Measurements from ENCODE around the gene MOSMO.

Gene MOSMO

GRCh38 chr16:21985524-21985923 is 22.4 kb upstream of the MOSMO start:
- Histone ChIP-seq H3K4me2 (no peak overlapping the region), H3K4me3 (no peak overlapping the region), H4K20me1 (peaks cover 9% of the 10 kb centered on the region; the same call in 1 of the 2 replicates), H3K9me3 (no peaks in the 10 kb centered on the region), H3K4me1 (peaks cover 8% of the 10 kb centered on the region; the same call in 1 of the 2 replicates), H3K9ac (no peak overlapping the region), H3K27ac (no peak overlapping the region), H3K36me3 (peaks cover 63% of the 10 kb centered on the region), H3K27me3 (no peaks in the 10 kb centered on the region)
- TF ChIP-seq Cebpa-rat (IDR thresholded peaks at IDR 0.05), result no peak

- TF ChIP-seq Cebpa-rat (IDR thresholded peaks at IDR 0.05), result no peak
- Histone ChIP-seq H4K20me1 (peaks cover 9% of the 10 kb centered on the region; the same call in 1 of the 2 replicates), H3K36me3 (peaks cover 51% of the 10 kb centered on the region), H3K9me3 (no peaks in the 10 kb centered on the region), H3K9ac (no peak overlapping the region), H3K27me3 (no peaks in the 10 kb centered on the region), H3K27ac (no peak overlapping the region), H3K4me1 (peaks cover 8% of the 10 kb centered on the region; the same call in 1 of the 2 replicates), H3K4me3 (no peak overlapping the region), H3K4me2 (no peak overlapping the region)
Observed at GRCh38 chr16:21986692-21987246, 21.1 kb upstream of the MOSMO start.

- peaks cover 44% of the 10 kb centered on the region for H3K36me3 ChIP-seq
- no peak overlapping the region for H3K4me2 ChIP-seq
- H3K27ac ChIP-seq, result no peak overlapping the region
- TF ChIP-seq Cebpa-rat (IDR thresholded peaks at IDR 0.05), result no peak
- H3K9me3 ChIP-seq, result no peaks in the 10 kb centered on the region
- H4K20me1 ChIP-seq, result peaks cover 9% of the 10 kb centered on the region; the same call in 1 of the 2 replicates
- H3K27me3 ChIP-seq, result no peaks in the 10 kb centered on the region
- no peak overlapping the region for H3K4me3 ChIP-seq
- H3K4me1 ChIP-seq, result peaks cover 8% of the 10 kb centered on the region; the same call in 1 of the 2 replicates
- H3K9ac ChIP-seq, result no peak overlapping the region
Observed at GRCh38 chr16:21987498-21987897, 20.4 kb upstream of the MOSMO start.

GRCh38 chr16:21989133-21989532 is 18.8 kb upstream of the MOSMO start:
- no peak for TF ChIP-seq Cebpa-rat (IDR thresholded peaks at IDR 0.05)
- no peak overlapping the region for H3K4me2 ChIP-seq
- no peaks in the 10 kb centered on the region for H3K27me3 ChIP-seq
- H3K4me1 ChIP-seq, result peaks cover 8% of the 10 kb centered on the region; the same call in 1 of the 2 replicates
- no peak overlapping the region for H3K4me3 ChIP-seq
- no peaks in the 10 kb centered on the region for H3K9me3 ChIP-seq
- H3K27ac ChIP-seq, result no peak overlapping the region
- H3K9ac ChIP-seq, result no peak overlapping the region
- H4K20me1 ChIP-seq, result peaks cover 8% of the 10 kb centered on the region; the same call in 1 of the 2 replicates
- peaks cover 29% of the 10 kb centered on the region for H3K36me3 ChIP-seq

GRCh38 chr16:21989751-21990150 is 18.2 kb upstream of the MOSMO start:
- no peak for TF ChIP-seq Cebpa-rat (IDR thresholded peaks at IDR 0.05)
- Histone ChIP-seq H3K36me3 (peaks cover 23% of the 10 kb centered on the region), H3K27me3 (no peaks in the 10 kb centered on the region), H3K9ac (no peak overlapping the region), H3K9me3 (no peaks in the 10 kb centered on the region), H3K27ac (no peak overlapping the region), H3K4me1 (peaks cover 8% of the 10 kb centered on the region; the same call in 1 of the 2 replicates), H3K4me3 (no peak overlapping the region), H3K4me2 (no peak overlapping the region), H4K20me1 (peaks cover 5% of the 10 kb centered on the region; the same call in 1 of the 2 replicates)

- Histone ChIP-seq H3K9me3 (0 out of 2 replicates have a peak, but pooled peaks cover 6% of the 10 kb centered on the region), H3K36me3 (peaks cover 16% of the 10 kb centered on the region), H3K27me3 (no peaks in the 10 kb centered on the region), H3K9ac (no peak overlapping the region), H4K20me1 (peaks cover 5% of the 10 kb centered on the region; the same call in 1 of the 2 replicates), H3K27ac (no peak overlapping the region), H3K4me2 (no peak overlapping the region), H3K4me3 (no peak overlapping the region), H3K4me1 (peaks cover 14% of the 10 kb centered on the region; the same call in 1 of the 2 replicates)
- TF ChIP-seq Cebpa-rat (IDR thresholded peaks at IDR 0.05), result no peak
Observed at GRCh38 chr16:21990381-21990944, 17.4 kb upstream of the MOSMO start.

GRCh38 chr16:21991621-21992020 is 16.3 kb upstream of the MOSMO start:
- H3K36me3 ChIP-seq, result peaks cover 4% of the 10 kb centered on the region; the same call in 1 of the 2 replicates
- peaks cover 4% of the 10 kb centered on the region; the same call in 1 of the 2 replicates for H4K20me1 ChIP-seq
- H3K4me2 ChIP-seq, result no peak overlapping the region
- no peak overlapping the region for H3K4me3 ChIP-seq
- no peaks in the 10 kb centered on the region for H3K27me3 ChIP-seq
- no peak overlapping the region for H3K27ac ChIP-seq
- H3K9ac ChIP-seq, result no peak overlapping the region
- H3K9me3 ChIP-seq, result 0 out of 2 replicates have a peak, but pooled peaks cover 6% of the 10 kb centered on the region
- peaks cover 14% of the 10 kb centered on the region; the same call in 1 of the 2 replicates for H3K4me1 ChIP-seq
- TF ChIP-seq Cebpa-rat (IDR thresholded peaks at IDR 0.05), result no peak

- H3K4me2 ChIP-seq, result peak overlapping the region; percentile 7; the same call in 1 of the 2 replicates
- no peak overlapping the region for H3K4me3 ChIP-seq
- H4K20me1 ChIP-seq, result no peaks in the 10 kb centered on the region
- peaks cover 14% of the 10 kb centered on the region for H3K4me1 ChIP-seq
- no peaks in the 10 kb centered on the region for H3K36me3 ChIP-seq
- 0 out of 2 replicates have a peak, but pooled peaks cover 6% of the 10 kb centered on the region for H3K9me3 ChIP-seq
- TF ChIP-seq Cebpa-rat (IDR thresholded peaks at IDR 0.05), result no peak
- no peaks in the 10 kb centered on the region for H3K27me3 ChIP-seq
- H3K27ac ChIP-seq, result no peak overlapping the region
- no peak overlapping the region for H3K9ac ChIP-seq
Observed at GRCh38 chr16:21994856-21995465, 12.9 kb upstream of the MOSMO start.

GRCh38 chr16:21996923-21997696 is 10.8 kb upstream of the MOSMO start:
- no peaks in the 10 kb centered on the region for H3K36me3 ChIP-seq
- H4K20me1 ChIP-seq, result no peaks in the 10 kb centered on the region
- H3K4me2 ChIP-seq, result no peak overlapping the region
- TF ChIP-seq Cebpa-rat (IDR thresholded peaks at IDR 0.05), result no peak
- H3K27ac ChIP-seq, result no peak overlapping the region
- H3K4me1 ChIP-seq, result peaks cover 14% of the 10 kb centered on the region
- no peaks in the 10 kb centered on the region for H3K27me3 ChIP-seq
- H3K4me3 ChIP-seq, result no peak overlapping the region
- H3K9me3 ChIP-seq, result 0 out of 2 replicates have a peak, but pooled peaks cover 6% of the 10 kb centered on the region
- H3K9ac ChIP-seq, result no peak overlapping the region

Data from BLaER1 (cell line).